HPDE6-E6E7 (cell line): ENCODE data around the gene CLEC20A.

Source experiments
- DNase-seq: peaks from one replicate; pipeline ENCODE4 v3.0.0; 2011; ENCODE audit warnings: missing footprints; ENCODE audit errors: extremely low spot score

The CLEC20A gene

DNA sequence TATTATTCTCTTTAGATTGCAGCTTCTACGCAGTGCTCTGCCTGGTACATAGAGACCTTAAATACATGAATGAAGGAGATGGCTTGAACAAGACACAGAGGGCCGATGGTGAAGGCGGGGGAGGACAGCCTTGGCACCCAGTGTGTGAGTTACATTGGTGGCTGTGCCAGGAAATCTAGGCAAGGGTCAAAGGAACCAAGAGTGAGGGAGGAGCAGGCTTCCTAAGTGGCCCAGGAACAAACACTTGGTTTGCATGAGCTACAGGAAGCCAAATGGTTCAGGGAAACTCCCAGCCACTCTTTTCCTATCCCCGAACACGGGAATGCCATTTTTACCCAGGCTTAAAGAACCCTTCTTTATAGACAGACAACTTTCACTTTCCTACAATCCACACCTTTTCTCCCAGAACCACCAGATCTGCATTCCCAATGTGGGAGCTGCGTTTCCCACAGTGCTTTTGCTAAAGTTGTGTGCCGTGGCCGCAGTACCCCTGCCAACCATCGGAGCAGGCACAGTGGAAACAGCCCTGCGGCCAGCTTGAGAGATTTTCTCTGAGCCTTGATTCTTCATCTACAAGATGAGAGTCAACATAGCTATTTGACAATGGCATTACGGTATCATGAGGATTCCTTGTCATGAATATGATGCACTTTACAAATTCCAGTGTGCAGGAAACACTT lies 3.5 kb upstream of the CLEC20A start:
- no peak for DNase-seq

GRCh38 chr1:178498896-178499675 lies 2.3 kb upstream of the CLEC20A start:
- no peak for DNase-seq

GRCh38 chr1:178497903-178498478 lies 1.2 kb upstream of the CLEC20A start:
- no peak for DNase-seq

DNA sequence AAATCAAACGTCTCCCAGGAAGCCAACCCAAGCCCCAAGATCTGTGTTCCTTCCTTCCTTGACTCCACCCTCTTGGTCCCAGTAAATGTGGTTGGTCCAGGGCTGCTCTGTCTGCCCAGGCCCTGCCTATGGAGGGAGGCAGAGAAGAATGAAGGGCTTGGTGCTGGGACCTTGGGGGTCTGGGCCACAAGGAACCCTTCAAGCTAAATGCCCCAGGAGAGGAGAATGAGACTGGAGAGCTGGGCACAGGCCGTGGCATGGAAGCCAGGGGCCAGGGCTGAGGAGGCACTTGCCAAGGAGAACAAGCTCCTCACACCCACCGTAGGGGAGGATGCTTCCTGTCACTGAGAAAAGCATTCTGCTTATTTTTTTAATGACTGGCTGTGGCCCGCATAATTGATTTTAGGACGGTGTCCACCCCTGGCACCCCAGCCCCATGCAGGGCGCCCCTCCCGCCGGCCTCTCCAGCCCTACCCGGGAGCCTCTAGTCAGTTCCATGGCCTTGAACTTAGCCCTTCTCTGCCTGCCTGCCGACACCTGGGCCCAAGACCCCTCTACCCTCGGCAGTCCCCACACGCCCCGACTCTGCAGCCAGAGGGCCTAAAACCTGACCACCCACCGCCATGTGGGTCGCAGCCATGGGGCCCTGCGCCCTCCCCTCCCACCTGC lies 889 bp downstream of the CLEC20A start:
- DNase-seq = no peak

DNA sequence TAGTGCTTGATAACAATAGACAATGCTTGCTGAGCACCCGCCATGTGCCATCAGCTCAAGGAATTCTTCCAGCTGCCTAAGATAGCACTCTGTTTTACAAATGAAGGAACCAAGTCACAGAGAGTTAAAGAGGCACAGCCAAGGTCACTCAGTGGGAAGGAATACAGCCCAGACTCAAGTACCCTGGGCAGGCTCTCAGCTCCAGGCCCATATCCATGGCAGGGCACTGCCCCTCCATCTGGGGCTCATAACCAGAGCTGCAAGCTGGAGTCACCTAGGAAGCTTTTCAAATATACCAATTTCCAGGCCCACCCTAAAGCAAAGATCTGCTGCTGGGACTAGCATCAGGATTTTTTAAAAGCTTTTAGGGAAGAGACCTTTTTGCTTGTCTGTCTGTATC lies 1.6 kb downstream of the CLEC20A start:
- DNase-seq = no peak

DNA sequence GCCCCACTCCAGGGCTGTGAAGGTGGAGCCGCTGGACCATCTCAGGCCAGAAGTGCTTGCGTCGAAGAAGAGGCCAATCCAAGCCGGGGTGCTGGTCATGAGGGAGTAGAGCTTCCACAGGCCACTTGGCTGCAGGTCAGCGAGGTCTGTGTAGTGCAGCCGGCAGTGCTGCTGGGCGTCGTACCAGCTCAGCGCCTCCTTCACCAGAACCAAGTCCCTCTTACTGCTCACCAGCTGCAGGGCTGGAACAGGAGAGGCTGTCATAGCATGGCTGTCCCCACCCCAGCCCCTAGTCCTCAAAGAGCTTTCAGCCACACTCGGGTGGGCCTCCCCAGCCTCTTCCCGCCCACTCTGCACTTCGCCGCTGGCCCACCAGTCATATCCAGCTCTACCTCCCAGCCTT lies 2.2 kb downstream of the CLEC20A start:
- DNase-seq = no peak

- no peak for DNase-seq
Measured at GRCh38 chr1:178493301-178493741, 3.4 kb downstream of the CLEC20A start.

GRCh38 chr1:178492341-178492740 lies 4.4 kb downstream of the CLEC20A start:
- no peak for DNase-seq

GRCh38 chr1:178491721-178492120 lies 5.0 kb downstream of the CLEC20A start:
- DNase-seq = no peak

DNA sequence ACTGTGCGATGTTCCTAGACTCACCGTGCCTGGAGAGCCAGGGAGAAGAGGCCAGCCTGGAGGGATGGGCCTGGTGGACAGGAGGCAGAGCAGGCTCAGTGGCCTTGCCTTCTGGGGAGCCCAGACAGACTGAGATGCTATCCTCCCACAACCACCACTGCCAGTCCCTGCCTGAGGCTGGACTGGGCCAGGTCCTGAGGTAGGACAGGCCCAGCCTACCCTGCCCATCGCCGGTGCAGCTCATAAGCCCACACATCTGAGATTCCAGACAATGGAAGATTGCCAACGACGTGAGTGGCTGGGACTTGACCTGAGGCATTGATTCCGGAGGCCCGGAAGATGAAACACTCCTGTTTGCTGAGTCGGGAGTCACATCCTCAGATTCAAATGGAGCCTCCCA lies 5.8 kb downstream of the CLEC20A start:
- no peak for DNase-seq

DNA sequence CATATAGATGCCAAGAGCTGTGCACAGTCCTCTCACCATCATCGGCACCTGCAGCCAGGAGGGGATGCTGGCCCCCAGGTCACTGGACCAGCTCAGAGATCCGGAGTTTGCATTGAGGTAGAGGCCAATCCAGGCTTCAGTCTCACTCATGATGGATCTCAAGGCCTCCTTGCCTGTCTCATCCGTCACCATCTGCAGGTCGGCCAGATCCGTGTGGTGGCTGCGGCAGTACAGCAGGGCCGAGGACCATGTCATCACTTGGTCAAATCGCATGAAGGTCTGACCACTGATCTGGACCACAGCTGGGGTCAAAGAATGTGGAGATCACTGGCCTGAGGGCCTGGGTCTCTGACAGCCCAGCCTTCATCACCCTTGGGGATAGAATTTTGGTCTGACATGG lies 6.6 kb downstream of the CLEC20A start:
- no peak for DNase-seq

- DNase-seq = no peak
Measured at GRCh38 chr1:178489399-178489798, 7.4 kb downstream of the CLEC20A start.

- no peak for DNase-seq
Measured at GRCh38 chr1:178488393-178488792, 8.4 kb downstream of the CLEC20A start.

DNA sequence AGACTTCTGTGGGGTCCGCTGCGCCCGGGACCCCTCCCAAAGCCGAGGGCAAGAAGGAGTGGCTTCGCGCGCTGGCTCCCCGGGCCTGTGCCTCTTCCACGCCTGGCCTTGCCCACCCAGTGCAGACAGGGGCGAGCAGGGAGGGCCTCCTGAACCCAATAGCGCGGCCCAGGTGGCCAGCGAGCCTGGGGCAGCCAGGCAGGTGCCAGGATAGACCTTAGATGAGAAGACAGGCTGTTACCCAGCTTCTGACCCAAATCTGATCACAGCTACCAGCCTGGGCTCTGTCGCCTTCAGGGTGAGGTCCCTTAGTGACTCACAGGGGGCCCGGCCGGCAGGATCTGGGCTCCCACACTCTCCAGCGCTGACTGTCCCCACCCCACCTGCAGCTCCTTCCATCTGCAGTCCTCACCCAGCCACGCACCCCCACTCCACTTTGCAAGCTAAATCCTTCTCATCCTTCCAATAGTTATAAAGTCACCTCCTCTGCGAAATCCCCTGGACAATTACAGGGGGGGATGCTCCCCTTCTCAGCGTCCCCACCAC lies 9.6 kb downstream of the CLEC20A start:
- no peak for DNase-seq

DNA sequence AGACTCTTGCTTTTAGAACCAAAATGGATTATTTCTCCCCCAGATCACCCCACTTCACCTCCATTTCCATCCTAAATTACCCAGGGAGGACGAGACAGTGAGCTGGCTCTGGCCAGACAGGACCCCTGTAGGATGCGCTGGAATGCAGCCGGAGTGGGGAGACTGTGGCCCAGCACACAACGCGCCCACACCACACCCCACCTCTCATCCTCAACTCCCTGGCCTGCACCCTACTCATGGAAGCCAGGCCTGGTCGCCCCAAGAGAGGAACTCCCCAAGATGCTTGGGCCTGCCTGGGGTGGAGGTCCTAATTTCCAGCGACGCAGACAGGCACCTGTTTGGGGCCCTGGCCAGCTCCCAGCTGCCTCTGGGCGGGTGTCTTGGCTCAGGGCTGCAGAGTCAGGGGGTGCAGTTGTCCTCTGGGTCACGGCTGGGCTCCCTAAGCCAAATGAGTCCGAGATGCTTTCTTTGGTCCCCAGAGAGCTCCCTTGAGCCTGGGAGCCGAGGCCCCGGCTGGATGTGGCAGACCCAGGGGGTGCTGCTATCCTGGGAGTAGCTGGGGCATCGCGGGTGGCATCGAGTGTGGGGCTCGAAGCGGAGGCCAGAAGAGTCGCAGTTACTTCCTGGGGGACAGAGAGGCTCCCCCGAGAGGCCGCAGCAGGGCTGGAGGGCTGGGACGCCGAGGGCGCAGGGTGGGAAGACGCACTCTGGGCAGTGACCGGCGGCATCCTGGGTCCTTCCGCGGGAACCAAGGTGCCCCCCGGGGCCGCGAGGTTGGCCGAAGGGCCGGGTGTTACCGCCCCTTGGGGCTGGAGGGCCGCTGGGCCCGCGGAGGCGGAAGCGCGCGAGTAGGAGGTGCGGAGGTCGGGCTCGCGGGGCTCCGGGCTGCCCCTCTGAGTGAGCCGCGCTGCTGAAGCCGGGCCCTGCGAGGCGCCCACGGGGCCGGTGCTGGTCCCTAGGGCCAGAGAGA lies 10.4 kb downstream of the CLEC20A start:
- DNase-seq = no peak

GRCh38 chr1:178485541-178485981 lies 11.2 kb downstream of the CLEC20A start:
- no peak for DNase-seq

- DNase-seq = no peak
Measured at GRCh38 chr1:178484698-178485225, 12.0 kb downstream of the CLEC20A start.

- no peak for DNase-seq
Measured at GRCh38 chr1:178483251-178483957, 13.4 kb downstream of the CLEC20A start.

- no peak for DNase-seq
Measured at GRCh38 chr1:178477841-178478240, 18.9 kb downstream of the CLEC20A start.

DNA sequence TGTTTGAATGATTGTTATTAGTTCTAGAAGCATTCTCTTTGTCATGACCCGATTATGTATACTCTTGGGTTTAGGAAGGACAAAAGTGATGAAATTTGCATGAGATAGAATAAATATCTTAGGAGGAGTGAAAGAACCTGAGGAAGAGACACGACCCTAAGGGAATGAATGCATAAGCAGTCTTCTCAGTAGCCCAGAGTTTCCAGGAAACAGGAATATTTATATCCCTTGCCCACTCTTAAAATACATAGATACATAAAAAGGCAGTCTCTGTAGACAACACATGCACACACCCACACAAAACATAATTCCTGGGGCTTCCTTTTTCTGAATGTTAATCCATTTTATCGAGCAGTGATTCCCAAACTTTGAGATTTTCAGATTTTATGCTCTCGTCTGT lies 19.4 kb downstream of the CLEC20A start:
- DNase-seq = no peak
